Panc1 (cell line): ENCODE data around the gene OR1I1. TPM values are rescaled to one million over a fixed set of nuclear protein-coding genes. Genes with fewer than 3 reads are reported as not detected.

Experiments used
- ATAC-seq: fragments of 200-7000 bp; cut with Tn5 transposase; 2 replicates; pipeline ENCODE4 v1.9.1; 2020; ENCODE audit warnings: mild to moderate bottlenecking, moderate library complexity
- BruUV-seq: library from RNA; stranded (reverse); fragments of 400-500 nt; replicated peaks from 2 replicates; lab custom pipeline; 2021; lab: Mats Ljungman, UMichigan
- CTCF ChIA-PET: fragments of 300-600 bp; sonication (Branson Sonifier 250); formaldehyde crosslinking; loops from one replicate; lab custom pipeline; 2022; ENCODE audit warnings: antibody characterized with exemption; lab: Charles Lee
- POLR2A ChIA-PET: fragments of 300-600 bp; sonication (Branson Sonifier 250); formaldehyde crosslinking; loops from one replicate; lab custom pipeline; 2022; ENCODE audit warnings: antibody characterized with exemption; lab: Charles Lee
- DNase-seq: peaks from one replicate; pipeline ENCODE4 v3.0.0-alpha.2; 2010; ENCODE audit warnings: low read depth, low spot score
- H3K27ac ChIP-seq: 2 replicates; pipeline ENCODE4 v1.5.1; 2011; ENCODE audit warnings: mild to moderate bottlenecking, low read length, inconsistent platforms
- H3K27me3 ChIP-seq: fragments of 200-500 bp; sonication (Bioruptor generic); 2 replicates; pipeline ENCODE4 v1.6.0; 2014; ENCODE audit warnings: low read length, inconsistent platforms; ENCODE audit not compliant: control insufficient read depth, insufficient read depth
- H3K36me3 ChIP-seq: fragments of 200-500 bp; sonication (Bioruptor generic); 2 replicates; pipeline ENCODE4 v1.5.1; 2014; ENCODE audit warnings: inconsistent platforms, mild to moderate bottlenecking, low read length, moderate library complexity; ENCODE audit not compliant: control insufficient read depth, insufficient read depth
- H3K4me1 ChIP-seq: 2 replicates; pipeline ENCODE4 v1.5.1; 2011; ENCODE audit warnings: inconsistent platforms, mild to moderate bottlenecking, low read length, moderate library complexity; ENCODE audit not compliant: control insufficient read depth, insufficient read depth
- H3K4me3 ChIP-seq, 2 experiments: 2 replicates each; pipeline ENCODE4 v1.5.1; 2011 to 2012; ENCODE audit warnings: low read depth in 2 of 2, low read length in 2 of 2, mild to moderate bottlenecking in 2 of 2, inconsistent platforms in 1 of 2, moderate library complexity in 1 of 2
- H3K9me3 ChIP-seq: fragments of 200-500 bp; sonication (Bioruptor generic); 2 replicates; pipeline ENCODE4 v1.5.1; 2014; ENCODE audit warnings: low read depth, mild to moderate bottlenecking, inconsistent platforms, low read length, moderate library complexity; ENCODE audit not compliant: control insufficient read depth, insufficient read depth
- CTCF ChIP-seq: fragments of 450-650 bp; IDR thresholded peaks from 2 replicates; pipeline ENCODE4 v1.5.1; 2017; ENCODE audit warnings: mild to moderate bottlenecking
- POLR2AphosphoS5 ChIP-seq: IDR thresholded peaks from 2 replicates; pipeline ENCODE4 v1.6.1; 2012; ENCODE audit warnings: mild to moderate bottlenecking, low read depth, low read length, moderate library complexity
- SIN3A ChIP-seq: IDR thresholded peaks from 2 replicates; pipeline ENCODE4 v1.6.1; 2012; ENCODE audit warnings: low read depth, mild to moderate bottlenecking, low read length, moderate library complexity, borderline replicate concordance; ENCODE audit not compliant: insufficient read depth
- TCF7L2 ChIP-seq: IDR thresholded peaks from 2 replicates; pipeline ENCODE4 v1.6.1; 2011; ENCODE audit warnings: mild to moderate bottlenecking, low read depth, low read length, inconsistent platforms
- in situ Hi-C: cut with HindIII; loops from 2 replicates; pipeline ENCODE4 v1.10.0; 2016; ENCODE audit warnings: low sequenced_read_pairs, low pct_unique_long_range_greater_than_20kb
- intact Hi-C: fragments of 100-400 bp; cut with micrococcal nuclease; formaldehyde crosslinking; loops from one replicate; pipeline ENCODE4 v1.10.0; 2022; ENCODE audit not compliant: unreplicated experiment
- total RNA-seq: library from RNA; stranded (reverse); gene quantifications from one replicate; pipeline ENCODE4 v1.2.1, GENCODE V29; 2021; ENCODE audit not compliant: unreplicated experiment
- TF ChIP-seq, protein P1 (sequence below), 2 experiments: IDR thresholded peaks; 2 replicates each; pipeline ENCODE4 v1.6.1; 2011 to 2012; ENCODE audit warnings: low read depth in 2 of 2, control low read depth in 1 of 2, low read length in 1 of 2, mild to moderate bottlenecking in 1 of 2, moderate library complexity in 1 of 2; ENCODE audit not compliant: insufficient read depth in 1 of 2

The OR1I1 gene
- total RNA-seq, 1 experiment from 2014 or later = not detected

DNA sequence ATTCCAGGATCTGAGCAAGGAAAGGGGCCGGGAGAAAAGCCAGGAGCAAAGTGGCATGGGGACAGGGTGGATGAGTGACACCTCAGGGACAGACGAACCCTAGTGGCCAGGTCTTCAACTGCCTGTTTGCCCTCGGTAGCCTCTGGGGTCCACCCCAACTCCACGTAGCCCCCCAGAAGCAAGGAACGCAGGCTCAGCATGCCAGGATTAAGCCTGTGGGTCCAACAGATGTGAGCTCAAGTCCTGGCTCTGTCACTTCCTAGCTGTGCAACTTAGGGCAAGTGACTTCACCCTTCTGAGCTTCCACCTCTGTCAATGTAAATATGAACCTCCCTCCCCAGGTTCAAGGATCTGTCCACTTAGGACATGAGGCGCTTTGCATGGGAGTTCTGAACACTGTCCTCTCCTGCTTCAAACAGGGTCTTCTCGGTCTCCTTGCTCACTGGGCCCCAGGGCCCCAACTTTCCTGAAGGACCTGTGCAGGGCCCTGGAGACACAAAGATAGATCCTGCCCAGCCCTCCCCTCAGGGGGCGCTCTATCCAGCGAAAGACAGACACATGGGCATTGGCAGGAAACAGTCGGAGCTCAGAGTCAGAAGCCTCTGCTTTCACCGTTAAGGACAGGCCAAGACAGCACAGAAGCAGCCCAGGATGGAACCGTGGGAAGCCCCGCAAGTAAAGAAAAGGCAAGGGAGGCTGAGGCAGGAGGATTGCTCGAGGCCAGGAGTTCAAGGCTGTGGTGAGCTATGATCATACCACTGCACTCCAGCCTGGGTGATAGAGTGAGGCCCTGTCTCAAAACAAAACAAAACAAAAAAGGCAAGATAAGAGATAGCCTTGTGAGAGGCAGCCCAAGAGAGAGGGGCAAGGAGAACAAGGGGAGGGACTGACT is 38.4 kb downstream of the OR1I1 start:
- no peaks in the 10 kb centered on the region for H3K9me3 ChIP-seq

DNA sequence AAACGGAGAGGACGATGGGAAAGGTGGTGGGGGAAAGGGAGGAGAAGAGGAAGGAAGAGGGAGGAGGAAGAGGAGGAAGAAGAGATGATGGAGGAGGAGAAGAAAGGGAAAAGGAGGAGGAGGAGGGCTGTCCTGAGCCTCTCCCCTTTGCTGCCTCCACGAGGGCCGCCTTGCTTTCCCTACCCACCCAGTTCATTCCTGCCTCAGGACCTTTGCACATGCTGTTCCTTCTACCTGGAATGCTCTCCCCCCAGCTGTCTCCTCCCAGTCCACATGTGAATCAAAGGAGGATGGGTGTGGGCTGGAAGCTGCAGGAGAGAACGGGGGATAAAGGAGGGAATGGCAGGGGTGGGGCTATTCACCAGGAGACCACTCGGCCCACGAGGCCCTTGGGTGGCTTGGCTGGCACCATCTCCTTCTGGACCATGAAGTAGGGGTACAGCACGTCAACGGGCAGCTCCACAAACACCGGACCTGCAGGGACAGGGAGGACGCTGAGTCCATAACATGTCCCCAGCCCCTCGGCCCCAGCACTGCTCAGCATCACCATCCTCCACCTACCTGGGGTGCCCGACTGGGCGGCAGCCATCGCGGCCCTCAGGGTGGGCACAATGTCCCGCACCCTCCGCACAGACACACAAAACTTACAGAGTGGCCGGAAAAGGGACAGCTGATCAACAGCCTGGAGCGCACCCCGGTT is 40.5 kb downstream of the OR1I1 start:
- POLR2A ChIA-PET = interaction anchor here (0.6 kb wide), 1 partner anchor 54 kb away, joined by 18 read pairs; no protein-coding TSS in a partner anchor
- CTCF ChIA-PET = no interaction called here
- in situ Hi-C loops = no loop called here
- no peaks in the 10 kb centered on the region for H3K36me3 ChIP-seq
- H3K9me3 ChIP-seq = no peaks in the 10 kb centered on the region
- intact Hi-C loops = no loop called here
- no peak overlapping the region for H3K27ac ChIP-seq
- ATAC-seq = no peak
- no peak overlapping the region for H3K4me3 ChIP-seq
- H3K4me1 ChIP-seq = peaks cover 11% of the 10 kb centered on the region
- no peaks in the 10 kb centered on the region for H3K27me3 ChIP-seq
- BruUV-seq = no TSS peak
- no peak for DNase-seq
- TF ChIP-seq, protein P1, sequence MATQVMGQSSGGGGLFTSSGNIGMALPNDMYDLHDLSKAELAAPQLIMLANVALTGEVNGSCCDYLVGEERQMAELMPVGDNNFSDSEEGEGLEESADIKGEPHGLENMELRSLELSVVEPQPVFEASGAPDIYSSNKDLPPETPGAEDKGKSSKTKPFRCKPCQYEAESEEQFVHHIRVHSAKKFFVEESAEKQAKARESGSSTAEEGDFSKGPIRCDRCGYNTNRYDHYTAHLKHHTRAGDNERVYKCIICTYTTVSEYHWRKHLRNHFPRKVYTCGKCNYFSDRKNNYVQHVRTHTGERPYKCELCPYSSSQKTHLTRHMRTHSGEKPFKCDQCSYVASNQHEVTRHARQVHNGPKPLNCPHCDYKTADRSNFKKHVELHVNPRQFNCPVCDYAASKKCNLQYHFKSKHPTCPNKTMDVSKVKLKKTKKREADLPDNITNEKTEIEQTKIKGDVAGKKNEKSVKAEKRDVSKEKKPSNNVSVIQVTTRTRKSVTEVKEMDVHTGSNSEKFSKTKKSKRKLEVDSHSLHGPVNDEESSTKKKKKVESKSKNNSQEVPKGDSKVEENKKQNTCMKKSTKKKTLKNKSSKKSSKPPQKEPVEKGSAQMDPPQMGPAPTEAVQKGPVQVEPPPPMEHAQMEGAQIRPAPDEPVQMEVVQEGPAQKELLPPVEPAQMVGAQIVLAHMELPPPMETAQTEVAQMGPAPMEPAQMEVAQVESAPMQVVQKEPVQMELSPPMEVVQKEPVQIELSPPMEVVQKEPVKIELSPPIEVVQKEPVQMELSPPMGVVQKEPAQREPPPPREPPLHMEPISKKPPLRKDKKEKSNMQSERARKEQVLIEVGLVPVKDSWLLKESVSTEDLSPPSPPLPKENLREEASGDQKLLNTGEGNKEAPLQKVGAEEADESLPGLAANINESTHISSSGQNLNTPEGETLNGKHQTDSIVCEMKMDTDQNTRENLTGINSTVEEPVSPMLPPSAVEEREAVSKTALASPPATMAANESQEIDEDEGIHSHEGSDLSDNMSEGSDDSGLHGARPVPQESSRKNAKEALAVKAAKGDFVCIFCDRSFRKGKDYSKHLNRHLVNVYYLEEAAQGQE (IDR thresholded peaks at IDR 0.05; ENCODE audit: insufficient read depth in 1 of 2, low read depth in 2 of 2, low read length in 1 of 2) = no peak
- TF ChIP-seq POLR2AphosphoS5 = no peak
- TF ChIP-seq SIN3A = no peak
- no peak for TF ChIP-seq TCF7L2
- TF ChIP-seq CTCF = no peak

More for the DNA sequence above, 38.4 kb downstream of the OR1I1 start:
- Histone ChIP-seq H3K4me3 (no peak overlapping the region), H3K27me3 (no peaks in the 10 kb centered on the region), H3K27ac (no peak overlapping the region), H3K36me3 (no peaks in the 10 kb centered on the region), H3K4me1 (peaks cover 7% of the 10 kb centered on the region)
- TF ChIP-seq CTCF = no peak
- TF ChIP-seq SIN3A = no peak
- TF ChIP-seq, protein P1 (IDR thresholded peaks at IDR 0.05; ENCODE audit: insufficient read depth in 1 of 2, low read depth in 2 of 2, low read length in 1 of 2) = no peak
- no peak for TF ChIP-seq TCF7L2
- TF ChIP-seq POLR2AphosphoS5 = no peak
- DNase-seq (no peak), ATAC-seq (no peak)
- in situ Hi-C loops = no loop called here
- intact Hi-C loops = no loop called here
- BruUV-seq = no TSS peak
- CTCF ChIA-PET = no interaction called here
- POLR2A ChIA-PET = no interaction called here
